ENCODE data around the gene RAB31. TPM values are rescaled to one million over a fixed set of nuclear protein-coding genes. Genes with fewer than 3 reads are reported as not detected.
A peak's percentile ranks its signal among the peaks of the same experiment; 100 is the strongest.

Gene RAB31
- total RNA-seq, 1 experiment from 2014 or later = 118 TPM

DNA sequence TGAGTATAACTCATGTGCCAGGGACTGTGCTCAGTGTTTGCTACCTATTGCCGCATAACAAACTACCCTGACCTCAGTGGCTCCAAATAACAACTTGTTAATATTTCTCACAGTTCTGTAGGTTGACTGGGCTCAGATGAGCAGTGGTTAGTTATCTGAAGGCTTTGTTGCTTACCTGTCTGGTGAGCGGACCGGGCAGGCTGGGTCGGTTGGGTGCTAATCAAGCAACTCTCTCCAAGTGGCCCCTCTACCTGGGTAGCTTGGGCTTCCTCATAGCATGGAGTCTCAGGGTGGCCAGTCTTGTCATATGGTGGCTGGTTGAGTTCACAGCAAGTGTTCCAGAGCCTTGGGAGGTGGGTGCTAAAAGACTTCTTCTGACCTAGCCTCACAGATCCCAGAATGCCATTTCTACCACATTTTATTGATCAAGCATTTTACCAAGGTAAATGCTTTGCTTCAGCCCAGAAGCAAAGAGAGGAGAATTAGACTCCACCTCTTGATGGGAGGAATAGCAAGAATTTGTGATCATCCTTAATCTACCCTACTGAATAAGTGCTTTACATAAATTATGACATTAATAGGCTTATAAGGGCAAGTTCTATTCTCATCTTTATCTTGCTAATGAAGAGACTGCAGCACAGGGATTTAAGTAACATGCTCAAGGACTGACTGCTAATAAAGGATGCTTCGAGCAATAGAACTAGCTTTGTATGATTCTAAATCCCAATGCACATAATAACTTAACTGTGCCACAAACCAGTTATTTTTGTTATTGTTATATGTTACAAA is 16.9 kb downstream of the RAB31 start:
- in situ Hi-C loops (cut with HindIII; ENCODE audit: low pct_unique_long_range_greater_than_20kb, low sequenced_read_pairs) = no loop called here
- ATAC-seq (no peak), DNase-seq (ENCODE audit: low read depth, low spot score) (no peak)
- TF ChIP-seq, protein P1, sequence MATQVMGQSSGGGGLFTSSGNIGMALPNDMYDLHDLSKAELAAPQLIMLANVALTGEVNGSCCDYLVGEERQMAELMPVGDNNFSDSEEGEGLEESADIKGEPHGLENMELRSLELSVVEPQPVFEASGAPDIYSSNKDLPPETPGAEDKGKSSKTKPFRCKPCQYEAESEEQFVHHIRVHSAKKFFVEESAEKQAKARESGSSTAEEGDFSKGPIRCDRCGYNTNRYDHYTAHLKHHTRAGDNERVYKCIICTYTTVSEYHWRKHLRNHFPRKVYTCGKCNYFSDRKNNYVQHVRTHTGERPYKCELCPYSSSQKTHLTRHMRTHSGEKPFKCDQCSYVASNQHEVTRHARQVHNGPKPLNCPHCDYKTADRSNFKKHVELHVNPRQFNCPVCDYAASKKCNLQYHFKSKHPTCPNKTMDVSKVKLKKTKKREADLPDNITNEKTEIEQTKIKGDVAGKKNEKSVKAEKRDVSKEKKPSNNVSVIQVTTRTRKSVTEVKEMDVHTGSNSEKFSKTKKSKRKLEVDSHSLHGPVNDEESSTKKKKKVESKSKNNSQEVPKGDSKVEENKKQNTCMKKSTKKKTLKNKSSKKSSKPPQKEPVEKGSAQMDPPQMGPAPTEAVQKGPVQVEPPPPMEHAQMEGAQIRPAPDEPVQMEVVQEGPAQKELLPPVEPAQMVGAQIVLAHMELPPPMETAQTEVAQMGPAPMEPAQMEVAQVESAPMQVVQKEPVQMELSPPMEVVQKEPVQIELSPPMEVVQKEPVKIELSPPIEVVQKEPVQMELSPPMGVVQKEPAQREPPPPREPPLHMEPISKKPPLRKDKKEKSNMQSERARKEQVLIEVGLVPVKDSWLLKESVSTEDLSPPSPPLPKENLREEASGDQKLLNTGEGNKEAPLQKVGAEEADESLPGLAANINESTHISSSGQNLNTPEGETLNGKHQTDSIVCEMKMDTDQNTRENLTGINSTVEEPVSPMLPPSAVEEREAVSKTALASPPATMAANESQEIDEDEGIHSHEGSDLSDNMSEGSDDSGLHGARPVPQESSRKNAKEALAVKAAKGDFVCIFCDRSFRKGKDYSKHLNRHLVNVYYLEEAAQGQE (IDR thresholded peaks at IDR 0.05; ENCODE audit: insufficient read depth in 1 of 2, low read depth in 2 of 2, low read length in 1 of 2) = no peak
- TF ChIP-seq, protein P2, sequence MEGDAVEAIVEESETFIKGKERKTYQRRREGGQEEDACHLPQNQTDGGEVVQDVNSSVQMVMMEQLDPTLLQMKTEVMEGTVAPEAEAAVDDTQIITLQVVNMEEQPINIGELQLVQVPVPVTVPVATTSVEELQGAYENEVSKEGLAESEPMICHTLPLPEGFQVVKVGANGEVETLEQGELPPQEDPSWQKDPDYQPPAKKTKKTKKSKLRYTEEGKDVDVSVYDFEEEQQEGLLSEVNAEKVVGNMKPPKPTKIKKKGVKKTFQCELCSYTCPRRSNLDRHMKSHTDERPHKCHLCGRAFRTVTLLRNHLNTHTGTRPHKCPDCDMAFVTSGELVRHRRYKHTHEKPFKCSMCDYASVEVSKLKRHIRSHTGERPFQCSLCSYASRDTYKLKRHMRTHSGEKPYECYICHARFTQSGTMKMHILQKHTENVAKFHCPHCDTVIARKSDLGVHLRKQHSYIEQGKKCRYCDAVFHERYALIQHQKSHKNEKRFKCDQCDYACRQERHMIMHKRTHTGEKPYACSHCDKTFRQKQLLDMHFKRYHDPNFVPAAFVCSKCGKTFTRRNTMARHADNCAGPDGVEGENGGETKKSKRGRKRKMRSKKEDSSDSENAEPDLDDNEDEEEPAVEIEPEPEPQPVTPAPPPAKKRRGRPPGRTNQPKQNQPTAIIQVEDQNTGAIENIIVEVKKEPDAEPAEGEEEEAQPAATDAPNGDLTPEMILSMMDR (IDR thresholded peaks at IDR 0.05) = no peak
- no peak for TF ChIP-seq TCF7L2 (IDR thresholded peaks at IDR 0.05; ENCODE audit: low read depth, low read length)
- BruUV-seq (replicated peaks) = no TSS peak
- no peaks in the 10 kb centered on the region for H3K36me3 ChIP-seq (ENCODE audit: control insufficient read depth, insufficient read depth, low read length)
- H3K9me3 ChIP-seq (ENCODE audit: control insufficient read depth, insufficient read depth, low read depth, low read length) = no peaks in the 10 kb centered on the region
- no peak overlapping the region for H3K27ac ChIP-seq (ENCODE audit: low read length)
- intact Hi-C loops (cut with micrococcal nuclease; ENCODE audit: unreplicated experiment) = no loop called here
- POLR2A ChIA-PET = no interaction called here
- CTCF ChIA-PET = no interaction called here
- no peak overlapping the region for H3K4me3 ChIP-seq (ENCODE audit: low read depth in 2 of 2, low read length in 2 of 2)
- H3K27me3 ChIP-seq (ENCODE audit: control insufficient read depth, insufficient read depth, low read length) = no peaks in the 10 kb centered on the region
- H3K4me1 ChIP-seq (ENCODE audit: control insufficient read depth, insufficient read depth, low read length) = peaks cover 43% of the 10 kb centered on the region

DNA sequence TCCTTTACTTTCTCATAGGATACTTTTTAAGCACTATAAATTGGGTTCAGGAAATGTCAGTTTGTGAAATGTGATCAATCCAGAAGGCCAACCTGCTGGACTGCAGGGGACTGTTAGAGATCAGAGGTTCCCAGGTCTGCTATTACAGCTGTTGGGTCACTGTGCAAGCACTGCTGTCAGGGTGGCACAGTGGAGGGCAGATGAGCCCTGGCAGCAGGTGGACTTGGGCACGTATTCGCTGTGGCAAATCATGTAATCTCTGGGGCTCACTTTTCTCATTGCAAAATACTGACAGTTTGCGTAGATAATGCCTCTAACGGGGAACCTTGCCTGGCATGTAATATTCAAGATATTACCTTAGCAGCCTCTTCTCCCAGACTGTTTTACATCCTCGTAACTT is 18.1 kb downstream of the RAB31 start:
- Histone ChIP-seq H3K4me3 (ENCODE audit: low read depth in 2 of 2, low read length in 2 of 2) (no peak overlapping the region), H3K9me3 (ENCODE audit: control insufficient read depth, insufficient read depth, low read depth, low read length) (no peaks in the 10 kb centered on the region), H3K36me3 (ENCODE audit: control insufficient read depth, insufficient read depth, low read length) (no peaks in the 10 kb centered on the region), H3K27me3 (ENCODE audit: control insufficient read depth, insufficient read depth, low read length) (no peaks in the 10 kb centered on the region), H3K27ac (ENCODE audit: low read length) (peak overlapping the region; percentile 60), H3K4me1 (ENCODE audit: control insufficient read depth, insufficient read depth, low read length) (peaks cover 47% of the 10 kb centered on the region)
- no peak for ATAC-seq
- ChIA-PET POLR2A (interaction anchor here (0.9 kb wide), 1 partner anchor 13 kb away, joined by 3 read pairs; no protein-coding TSS in a partner anchor), CTCF (no interaction called here)
- BruUV-seq (replicated peaks) = no TSS peak
- TF ChIP-seq TCF7L2 (IDR thresholded peaks at IDR 0.05; ENCODE audit: low read depth, low read length) (no peak), POLR2AphosphoS5 (IDR thresholded peaks at IDR 0.05; ENCODE audit: low read depth, low read length) (no peak), SIN3A (IDR thresholded peaks at IDR 0.05; ENCODE audit: borderline replicate concordance, insufficient read depth, low read depth, low read length) (no peak)
- TF ChIP-seq, protein P1 (IDR thresholded peaks at IDR 0.05; ENCODE audit: insufficient read depth in 1 of 2, low read depth in 2 of 2, low read length in 1 of 2) = no peak
- TF ChIP-seq, protein P2 (IDR thresholded peaks at IDR 0.05) = no peak
- intact Hi-C loops (cut with micrococcal nuclease; ENCODE audit: unreplicated experiment) = no loop called here
- DNase-seq (ENCODE audit: low read depth, low spot score) = no peak
- in situ Hi-C loops (cut with HindIII; ENCODE audit: low pct_unique_long_range_greater_than_20kb, low sequenced_read_pairs) = no loop called here
